Fibroblast of mammary gland (primary cell): ENCODE data around the gene SNCAIP.

ENCODE experiments used
- DNase-seq: peaks from one replicate; pipeline ENCODE4 v3.0.0-alpha.2; 2010; ENCODE audit warnings: low read depth
- H3K4me3 ChIP-seq: 2 replicates; pipeline ENCODE4 v1.5.1; 2011; ENCODE audit warnings: low read depth, mild to moderate bottlenecking, low read length, moderate library complexity; ENCODE audit not compliant: control insufficient read depth
- TF ChIP-seq, protein P1 (sequence below): conservative IDR thresholded peaks from 2 replicates; pipeline ENCODE4 v1.5.1; 2011; ENCODE audit warnings: low read depth, low read length, inconsistent platforms; ENCODE audit not compliant: control insufficient read depth, insufficient read depth

The SNCAIP gene

GRCh38 chr5:122311497-122311960 lies 508 bp upstream of the SNCAIP start:
- peak overlapping the region; percentile 45 for H3K4me3 ChIP-seq
- no peak for DNase-seq
- TF ChIP-seq, protein P1, sequence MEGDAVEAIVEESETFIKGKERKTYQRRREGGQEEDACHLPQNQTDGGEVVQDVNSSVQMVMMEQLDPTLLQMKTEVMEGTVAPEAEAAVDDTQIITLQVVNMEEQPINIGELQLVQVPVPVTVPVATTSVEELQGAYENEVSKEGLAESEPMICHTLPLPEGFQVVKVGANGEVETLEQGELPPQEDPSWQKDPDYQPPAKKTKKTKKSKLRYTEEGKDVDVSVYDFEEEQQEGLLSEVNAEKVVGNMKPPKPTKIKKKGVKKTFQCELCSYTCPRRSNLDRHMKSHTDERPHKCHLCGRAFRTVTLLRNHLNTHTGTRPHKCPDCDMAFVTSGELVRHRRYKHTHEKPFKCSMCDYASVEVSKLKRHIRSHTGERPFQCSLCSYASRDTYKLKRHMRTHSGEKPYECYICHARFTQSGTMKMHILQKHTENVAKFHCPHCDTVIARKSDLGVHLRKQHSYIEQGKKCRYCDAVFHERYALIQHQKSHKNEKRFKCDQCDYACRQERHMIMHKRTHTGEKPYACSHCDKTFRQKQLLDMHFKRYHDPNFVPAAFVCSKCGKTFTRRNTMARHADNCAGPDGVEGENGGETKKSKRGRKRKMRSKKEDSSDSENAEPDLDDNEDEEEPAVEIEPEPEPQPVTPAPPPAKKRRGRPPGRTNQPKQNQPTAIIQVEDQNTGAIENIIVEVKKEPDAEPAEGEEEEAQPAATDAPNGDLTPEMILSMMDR, result no peak

DNA sequence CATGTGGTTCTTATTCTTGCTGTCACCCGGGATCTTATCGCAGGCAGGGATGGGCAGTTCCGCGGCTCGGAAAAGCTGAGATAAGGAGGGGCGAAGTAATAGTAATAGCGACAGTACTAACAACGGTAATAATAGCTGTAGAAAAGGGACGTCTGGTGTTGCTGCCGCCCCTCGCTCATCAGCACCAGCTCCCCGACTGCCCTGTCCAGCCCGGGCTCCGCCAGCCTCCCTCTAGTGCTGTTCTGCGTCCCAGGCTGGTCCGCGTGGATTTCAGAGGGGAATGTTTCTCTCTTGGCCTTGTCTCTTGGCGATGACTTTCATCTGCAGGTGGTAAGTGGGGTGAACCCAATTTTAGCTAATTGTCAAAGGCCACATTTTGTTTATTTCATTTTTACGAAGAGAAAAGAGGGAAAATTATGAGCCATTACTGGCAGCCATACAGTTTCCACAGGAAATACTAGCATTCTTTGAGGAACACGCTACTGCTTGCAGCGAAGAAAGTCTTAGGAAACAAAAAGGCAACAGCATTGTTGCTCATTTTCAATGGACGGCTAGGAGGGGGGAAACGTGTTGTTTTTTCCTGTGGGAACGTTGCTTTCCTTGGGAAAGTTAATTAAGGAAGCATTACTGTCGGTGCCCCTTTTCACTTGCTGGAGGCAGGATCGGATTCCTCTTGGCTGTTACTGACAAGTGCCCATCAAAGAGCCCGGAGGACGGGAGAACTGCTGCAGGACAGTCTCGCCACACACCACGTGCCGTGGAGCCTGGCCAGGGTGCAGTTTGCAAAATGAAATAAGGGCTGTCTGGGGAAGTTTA lies 762 bp downstream of the SNCAIP start:
- peak; percentile 26 for DNase-seq
- H3K4me3 ChIP-seq, result peak overlapping the region; percentile 58
- TF ChIP-seq, protein P1, result no peak

- no peak for DNase-seq
- TF ChIP-seq, protein P1, result no peak
- H3K4me3 ChIP-seq, result no peak overlapping the region
These were observed 2.0 kb downstream of the SNCAIP start for GRCh38 chr5:122314036-122314435.

DNA sequence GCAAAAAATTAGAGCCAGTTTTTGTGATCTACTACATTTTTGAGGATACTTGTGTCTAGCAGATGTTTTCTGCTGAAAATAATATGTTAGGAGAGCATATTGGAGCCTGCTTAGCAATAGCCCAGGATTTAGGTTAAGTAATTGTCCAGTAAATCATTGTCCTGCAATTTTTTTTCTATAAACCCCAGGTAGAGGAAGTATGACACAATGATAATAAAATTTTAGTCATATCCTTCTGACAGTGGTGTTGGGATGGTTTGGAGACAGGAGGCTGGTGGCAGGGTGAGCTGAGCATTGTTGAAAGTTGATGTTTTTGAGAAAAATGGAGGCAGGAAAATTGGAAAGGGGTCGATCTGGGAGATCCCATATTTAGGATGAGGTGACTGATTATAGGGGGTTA lies 3.5 kb downstream of the SNCAIP start:
- TF ChIP-seq, protein P1, result no peak
- no peak overlapping the region for H3K4me3 ChIP-seq
- DNase-seq, result no peak

DNA sequence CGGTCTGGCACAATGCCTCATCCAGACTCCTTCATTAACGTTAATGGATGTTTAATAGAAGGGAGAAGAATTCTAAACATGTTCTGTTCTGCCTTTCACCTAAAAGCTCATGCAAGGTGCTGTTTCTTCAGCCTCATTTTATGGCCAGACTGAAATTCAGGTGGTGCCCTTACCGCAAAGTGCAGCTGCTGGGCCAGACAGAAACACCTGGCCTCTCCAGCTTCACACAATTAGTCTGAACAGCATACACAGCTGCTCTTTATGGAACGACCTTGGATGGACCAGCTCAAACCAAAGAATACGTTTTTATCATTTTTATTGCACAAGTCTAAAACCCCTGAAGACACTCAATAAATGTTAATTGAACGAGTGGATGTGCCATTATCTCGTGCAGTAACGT lies 4.6 kb downstream of the SNCAIP start:
- no peak overlapping the region for H3K4me3 ChIP-seq
- no peak for DNase-seq
- TF ChIP-seq, protein P1, result no peak

DNA sequence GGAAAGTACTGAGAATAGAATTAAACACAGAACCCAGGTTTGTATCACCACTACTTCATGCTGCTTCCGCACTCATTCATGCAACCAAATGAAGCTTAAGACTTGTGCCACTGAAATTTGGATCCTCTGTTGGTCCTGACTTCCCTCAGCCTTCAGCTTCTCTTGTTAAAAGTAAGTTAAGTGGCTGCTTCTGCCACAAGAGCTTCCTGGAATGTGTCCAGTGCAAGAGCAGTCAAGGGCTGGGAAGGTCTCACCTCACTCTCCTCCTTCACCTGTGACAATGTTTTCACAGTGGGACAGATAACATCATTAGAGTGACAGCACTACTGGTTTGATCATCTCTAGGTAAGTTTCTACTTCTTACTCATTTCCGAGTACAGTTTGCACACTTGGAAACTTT lies 7.9 kb downstream of the SNCAIP start:
- no peak for DNase-seq
- TF ChIP-seq, protein P1, result no peak
- no peak overlapping the region for H3K4me3 ChIP-seq
